GM18861 (cell line): ENCODE results near the gene NABP2.
"Not testable (repeated sequence)": the region's sequence is repeated elsewhere in the genome, so short reads cannot be mapped to it uniquely, and the experiment has no call there.

Experiments
- ATAC-seq: cut with Tn5 transposase; IDR thresholded peaks from one replicate; pipeline ENCODE4 v1.9.1; 2021; ENCODE audit not compliant: unreplicated experiment

The NABP2 gene

GRCh38 chr12:56242986-56243385 lies 18.8 kb downstream of the NABP2 start:
- no peak for ATAC-seq

- ATAC-seq: no peak
These were observed 19.6 kb downstream of the NABP2 start for GRCh38 chr12:56243731-56244181.

- no peak for ATAC-seq
These were observed 20.4 kb downstream of the NABP2 start for GRCh38 chr12:56244494-56244893.

GRCh38 chr12:56247923-56248322 lies 23.8 kb downstream of the NABP2 start:
- ATAC-seq: no peak

GRCh38 chr12:56248711-56249110 lies 24.6 kb downstream of the NABP2 start:
- no peak for ATAC-seq

GRCh38 chr12:56252649-56253048 lies 28.5 kb downstream of the NABP2 start:
- ATAC-seq: no peak

GRCh38 chr12:56253091-56253490 lies 28.9 kb downstream of the NABP2 start:
- no peak for ATAC-seq

- no peak for ATAC-seq
These were observed 31.5 kb downstream of the NABP2 start for GRCh38 chr12:56255671-56256070.

GRCh38 chr12:56256326-56256960 lies 32.3 kb downstream of the NABP2 start:
- no peak for ATAC-seq

GRCh38 chr12:56257071-56257470 lies 32.9 kb downstream of the NABP2 start:
- ATAC-seq: no peak

GRCh38 chr12:56257491-56258067 lies 33.4 kb downstream of the NABP2 start:
- no peak for ATAC-seq

- peak; percentile 86 for ATAC-seq
These were observed 34.1 kb downstream of the NABP2 start, which contains the start of gene ANKRD52 for GRCh38 chr12:56258068-56258819. TSS of gene ANKRD52 (minus strand) at chr12:56258384. CDS start at chr12:56258269, 115 bp downstream.

- no peak for ATAC-seq
These were observed 34.7 kb downstream of the NABP2 start for GRCh38 chr12:56258820-56259183.

GRCh38 chr12:56260380-56260779 lies 36.2 kb downstream of the NABP2 start:
- ATAC-seq: no peak

- ATAC-seq: no peak
These were observed 36.8 kb downstream of the NABP2 start for GRCh38 chr12:56260921-56261320.

- no peak for ATAC-seq
These were observed 37.5 kb downstream of the NABP2 start for GRCh38 chr12:56261503-56262232.

- ATAC-seq: not testable (repeated sequence)
These were observed 38.8 kb downstream of the NABP2 start for GRCh38 chr12:56262955-56263354.

GRCh38 chr12:56266068-56266692 lies 42.0 kb downstream of the NABP2 start:
- not testable (repeated sequence) for ATAC-seq

- ATAC-seq: peak; percentile 74
These were observed 42.7 kb downstream of the NABP2 start, which contains the start of gene COQ10A for GRCh38 chr12:56266693-56267442. TSS of gene COQ10A (plus strand) at chr12:56266942. CDS start at chr12:56267119, 177 bp downstream.

- peak; percentile 11 for ATAC-seq
These were observed 43.4 kb downstream of the NABP2 start for GRCh38 chr12:56267443-56268071.
